Astrocyte of the cerebellum (primary cell): ENCODE measurements around the gene GNLY.

Experiments used
- DNase-seq: peaks from one replicate; pipeline ENCODE4 v3.0.0-alpha.2; 2011; ENCODE audit warnings: low read depth
- H3K4me3 ChIP-seq: 2 replicates; pipeline ENCODE4 v1.5.1; 2011; ENCODE audit warnings: mild to moderate bottlenecking, low read depth, low read length, moderate library complexity
- CTCF ChIP-seq: IDR thresholded peaks from 2 replicates; pipeline ENCODE4 v1.5.1; 2012; ENCODE audit warnings: low read length, low read depth, moderate library complexity, mild to moderate bottlenecking; ENCODE audit errors: missing control alignments
- in situ Hi-C: cut with HindIII; loops from 2 replicates; pipeline ENCODE4 v1.10.0; 2017; ENCODE audit warnings: low sequenced_read_pairs

The GNLY gene

GRCh38 chr2:85737481-85737880 is 43.3 kb downstream of the GNLY start:
- no peak overlapping the region for H3K4me3 ChIP-seq
- peak; percentile 57 for DNase-seq
- in situ Hi-C loops = no loop called here
- no peak for TF ChIP-seq CTCF

GRCh38 chr2:85737961-85738360 is 43.8 kb downstream of the GNLY start:
- in situ Hi-C loops = no loop called here
- no peak for DNase-seq
- TF ChIP-seq CTCF = no peak
- H3K4me3 ChIP-seq = no peak overlapping the region

GRCh38 chr2:85740193-85740592 is 46.0 kb downstream of the GNLY start:
- H3K4me3 ChIP-seq = no peak overlapping the region
- DNase-seq = no peak
- in situ Hi-C loops = loop anchor here (5.0 kb wide), 1 partner anchor 62 kb away; no protein-coding TSS in a partner anchor
- no peak for TF ChIP-seq CTCF

GRCh38 chr2:85741211-85741832 is 47.2 kb downstream of the GNLY start:
- no peak for TF ChIP-seq CTCF
- in situ Hi-C loops = loop anchor here (5.0 kb wide), 1 partner anchor 61 kb away; no protein-coding TSS in a partner anchor
- no peak for DNase-seq
- H3K4me3 ChIP-seq = no peak overlapping the region

GRCh38 chr2:85741833-85742455 is 47.8 kb downstream of the GNLY start:
- DNase-seq = peak; percentile 86
- in situ Hi-C loops = loop anchor here (5.0 kb wide), 1 partner anchor 60 kb away; no protein-coding TSS in a partner anchor
- peak overlapping the region; percentile 2 for H3K4me3 ChIP-seq
- no peak for TF ChIP-seq CTCF

GRCh38 chr2:85743304-85743978 is 49.3 kb downstream of the GNLY start:
- H3K4me3 ChIP-seq = no peak overlapping the region
- peak; percentile 62 for DNase-seq
- no peak for TF ChIP-seq CTCF
- in situ Hi-C loops = loop anchor here (5.0 kb wide), 1 partner anchor 59 kb away; no protein-coding TSS in a partner anchor
